K562 (cell line): ENCODE measurements around the gene DIO3. TPM values are rescaled to one million over a fixed set of nuclear protein-coding genes. Genes with fewer than 3 reads are reported as not detected.

Experiments
- CEBPB ChIP-seq: fragments of 450-650 bp; IDR thresholded peaks from 2 replicates; pipeline ENCODE4 v1.6.1; 2016; ENCODE audit warnings: missing genetic modification characterization, missing compliant biosample characterization
- MYC ChIP-seq, 2 experiments: fragments of 250-450 bp in 1 of 2; sonication (Bioruptor Pico) in 1 of 2; IDR thresholded peaks; 2 replicates each; pipeline versions ENCODE4 v1.5.1 to v1.6.1; 2012 to 2021; ENCODE audit warnings: low read depth in 2 of 2, borderline replicate concordance in 1 of 2, improper control_type of control experiment in 1 of 2, low read length in 1 of 2, mild to moderate bottlenecking in 1 of 2, moderate library complexity in 1 of 2
- MYNN ChIP-seq, 2 experiments: sonication (generic); formaldehyde crosslinking in 1 of 2; IDR thresholded peaks; 2 replicates each; pipeline versions ENCODE4 v1.5.0 to v1.6.1; 2016 to 2020; ENCODE audit warnings: antibody characterized with exemption in 1 of 2, missing genetic modification reagents in 1 of 2
- POLR2B ChIP-seq: fragments of 450-650 bp; IDR thresholded peaks from 2 replicates; pipeline ENCODE4 v1.6.1; 2018; ENCODE audit warnings: low read depth; ENCODE audit not compliant: partially characterized antibody
- POLR2G ChIP-seq: fragments of 200-400 bp; formaldehyde crosslinking; IDR thresholded peaks from 2 replicates; pipeline ENCODE4 v1.6.1; 2017; ENCODE audit warnings: low read depth, mild to moderate bottlenecking, antibody characterized with exemption, low read length, moderate library complexity
- YBX1 ChIP-seq: fragments of 450-650 bp; IDR thresholded peaks from 2 replicates; pipeline ENCODE4 v1.7.1; 2016; ENCODE audit warnings: mild to moderate bottlenecking
- ZNF561 ChIP-seq: fragments of 450-650 bp; formaldehyde crosslinking; conservative IDR thresholded peaks from 2 replicates; pipeline ENCODE4 v1.4.0; 2020; ENCODE audit warnings: mild to moderate bottlenecking, moderate library complexity
- ZNF764 ChIP-seq: fragments of 250-450 bp; sonication (Bioruptor Pico); IDR thresholded peaks from 2 replicates; pipeline ENCODE4 v1.4.0; 2020; ENCODE audit warnings: low read depth, mild to moderate bottlenecking, moderate library complexity
- polyA plus RNA-seq, 8 experiments: library from polyadenylated mRNA; depleted of rRNA in 4 of 8; stranded (reverse) in 5 of 8; unstranded in 3 of 8; fragments of >200 nt; fragmentation: Nextera tagmentation in 2 of 8; fragmentation: Illumina TruSeq in 1 of 8; extraction: Ambion mirVana in 2 of 8; extraction: Trizol in 1 of 8; gene quantifications; 2 replicates each; pipeline versions ENCODE4 v1.2.1 to v1.2.3, GENCODE V29; 2011 to 2014; ENCODE audit warnings: inconsistent platforms in 1 of 8, missing spikeins in 1 of 8
- total RNA-seq, 7 experiments: library from RNA; depleted of rRNA in 6 of 7; stranded (reverse); fragments of >200 nt in 6 of 7; fragmentation: Illumina TruSeq in 2 of 7; extraction: Trizol in 2 of 7; gene quantifications; 2 replicates each; pipeline versions ENCODE4 v1.2.1 to v1.2.3, GENCODE V29; 2011 to 2021; ENCODE audit warnings: low replicate concordance in 1 of 7
- TF ChIP-seq, protein P1 (sequence below): sonication (generic); formaldehyde crosslinking; IDR thresholded peaks from 2 replicates; pipeline ENCODE4 v1.8.0; 2023; ENCODE audit warnings: missing genetic modification reagents, mild to moderate bottlenecking, borderline replicate concordance
- TF ChIP-seq, protein P2 (sequence below): sonication (generic); IDR thresholded peaks from 2 replicates; pipeline ENCODE4 v1.6.1; 2016
- TF ChIP-seq, protein P3 (sequence below), 2 experiments: fragments of 450-650 bp in 1 of 2; IDR thresholded peaks; 2 replicates each; pipeline ENCODE4 v1.6.1; 2011 to 2017; ENCODE audit warnings: low read depth in 2 of 2, antibody characterized with exemption in 1 of 2, borderline replicate concordance in 1 of 2, low read length in 1 of 2, mild to moderate bottlenecking in 1 of 2, mixed read lengths in 1 of 2; ENCODE audit not compliant: control insufficient read depth in 1 of 2
- TF ChIP-seq, protein P4 (sequence below): IDR thresholded peaks from 2 replicates; pipeline ENCODE4 v1.6.1; 2016; ENCODE audit warnings: missing genetic modification characterization, missing compliant biosample characterization

DIO3 gene
- total and polyA plus RNA-seq, 9 of the 15 experiments (the other 6 are each of a cell fraction or from before 2014, with no cell fraction given), result not detected

DNA sequence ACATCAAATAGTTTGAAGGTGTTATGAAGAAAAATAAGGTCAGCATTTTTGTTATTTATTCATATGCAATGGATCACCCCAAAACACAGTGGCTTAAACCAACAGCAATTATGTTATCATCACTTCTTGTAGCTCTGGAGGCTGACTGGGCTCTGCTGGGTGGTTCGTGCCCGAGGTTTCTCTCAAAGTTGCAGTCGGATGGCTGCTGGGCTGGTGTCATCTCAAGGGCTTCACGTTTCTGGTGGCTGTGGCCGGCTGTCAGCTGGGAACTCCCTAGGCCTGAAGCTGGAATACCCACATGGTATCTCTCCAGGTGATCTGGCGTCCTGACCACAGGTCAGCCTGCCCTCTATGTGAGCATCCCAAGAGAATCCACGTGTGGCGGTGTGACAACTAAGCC, 12.0 kb downstream of the DIO3 start (continued):
- TF ChIP-seq, protein P1, sequence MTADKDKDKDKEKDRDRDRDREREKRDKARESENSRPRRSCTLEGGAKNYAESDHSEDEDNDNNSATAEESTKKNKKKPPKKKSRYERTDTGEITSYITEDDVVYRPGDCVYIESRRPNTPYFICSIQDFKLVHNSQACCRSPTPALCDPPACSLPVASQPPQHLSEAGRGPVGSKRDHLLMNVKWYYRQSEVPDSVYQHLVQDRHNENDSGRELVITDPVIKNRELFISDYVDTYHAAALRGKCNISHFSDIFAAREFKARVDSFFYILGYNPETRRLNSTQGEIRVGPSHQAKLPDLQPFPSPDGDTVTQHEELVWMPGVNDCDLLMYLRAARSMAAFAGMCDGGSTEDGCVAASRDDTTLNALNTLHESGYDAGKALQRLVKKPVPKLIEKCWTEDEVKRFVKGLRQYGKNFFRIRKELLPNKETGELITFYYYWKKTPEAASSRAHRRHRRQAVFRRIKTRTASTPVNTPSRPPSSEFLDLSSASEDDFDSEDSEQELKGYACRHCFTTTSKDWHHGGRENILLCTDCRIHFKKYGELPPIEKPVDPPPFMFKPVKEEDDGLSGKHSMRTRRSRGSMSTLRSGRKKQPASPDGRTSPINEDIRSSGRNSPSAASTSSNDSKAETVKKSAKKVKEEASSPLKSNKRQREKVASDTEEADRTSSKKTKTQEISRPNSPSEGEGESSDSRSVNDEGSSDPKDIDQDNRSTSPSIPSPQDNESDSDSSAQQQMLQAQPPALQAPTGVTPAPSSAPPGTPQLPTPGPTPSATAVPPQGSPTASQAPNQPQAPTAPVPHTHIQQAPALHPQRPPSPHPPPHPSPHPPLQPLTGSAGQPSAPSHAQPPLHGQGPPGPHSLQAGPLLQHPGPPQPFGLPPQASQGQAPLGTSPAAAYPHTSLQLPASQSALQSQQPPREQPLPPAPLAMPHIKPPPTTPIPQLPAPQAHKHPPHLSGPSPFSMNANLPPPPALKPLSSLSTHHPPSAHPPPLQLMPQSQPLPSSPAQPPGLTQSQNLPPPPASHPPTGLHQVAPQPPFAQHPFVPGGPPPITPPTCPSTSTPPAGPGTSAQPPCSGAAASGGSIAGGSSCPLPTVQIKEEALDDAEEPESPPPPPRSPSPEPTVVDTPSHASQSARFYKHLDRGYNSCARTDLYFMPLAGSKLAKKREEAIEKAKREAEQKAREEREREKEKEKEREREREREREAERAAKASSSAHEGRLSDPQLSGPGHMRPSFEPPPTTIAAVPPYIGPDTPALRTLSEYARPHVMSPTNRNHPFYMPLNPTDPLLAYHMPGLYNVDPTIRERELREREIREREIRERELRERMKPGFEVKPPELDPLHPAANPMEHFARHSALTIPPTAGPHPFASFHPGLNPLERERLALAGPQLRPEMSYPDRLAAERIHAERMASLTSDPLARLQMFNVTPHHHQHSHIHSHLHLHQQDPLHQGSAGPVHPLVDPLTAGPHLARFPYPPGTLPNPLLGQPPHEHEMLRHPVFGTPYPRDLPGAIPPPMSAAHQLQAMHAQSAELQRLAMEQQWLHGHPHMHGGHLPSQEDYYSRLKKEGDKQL (CRISPR knock-in tag), result no peak
- TF ChIP-seq MYNN (IDR thresholded peaks at IDR 0.05) (no peak), MYNN (CRISPR knock-in tag; IDR thresholded peaks at IDR 0.05) (no peak), POLR2B (no peak), ZNF561 (CRISPR knock-in tag) (no peak), CEBPB (tag) (no peak), MYC (IDR thresholded peaks at IDR 0.05; ENCODE audit: low read depth, low read length) (no peak), MYC (CRISPR knock-in tag; IDR thresholded peaks at IDR 0.05; ENCODE audit: borderline replicate concordance, low read depth) (no peak), POLR2G (no peak), ZNF764 (CRISPR knock-in tag) (no peak), YBX1 (no peak)
- TF ChIP-seq, protein P2, sequence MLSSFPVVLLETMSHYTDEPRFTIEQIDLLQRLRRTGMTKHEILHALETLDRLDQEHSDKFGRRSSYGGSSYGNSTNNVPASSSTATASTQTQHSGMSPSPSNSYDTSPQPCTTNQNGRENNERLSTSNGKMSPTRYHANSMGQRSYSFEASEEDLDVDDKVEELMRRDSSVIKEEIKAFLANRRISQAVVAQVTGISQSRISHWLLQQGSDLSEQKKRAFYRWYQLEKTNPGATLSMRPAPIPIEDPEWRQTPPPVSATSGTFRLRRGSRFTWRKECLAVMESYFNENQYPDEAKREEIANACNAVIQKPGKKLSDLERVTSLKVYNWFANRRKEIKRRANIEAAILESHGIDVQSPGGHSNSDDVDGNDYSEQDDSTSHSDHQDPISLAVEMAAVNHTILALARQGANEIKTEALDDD, result no peak
- TF ChIP-seq, protein P3, sequence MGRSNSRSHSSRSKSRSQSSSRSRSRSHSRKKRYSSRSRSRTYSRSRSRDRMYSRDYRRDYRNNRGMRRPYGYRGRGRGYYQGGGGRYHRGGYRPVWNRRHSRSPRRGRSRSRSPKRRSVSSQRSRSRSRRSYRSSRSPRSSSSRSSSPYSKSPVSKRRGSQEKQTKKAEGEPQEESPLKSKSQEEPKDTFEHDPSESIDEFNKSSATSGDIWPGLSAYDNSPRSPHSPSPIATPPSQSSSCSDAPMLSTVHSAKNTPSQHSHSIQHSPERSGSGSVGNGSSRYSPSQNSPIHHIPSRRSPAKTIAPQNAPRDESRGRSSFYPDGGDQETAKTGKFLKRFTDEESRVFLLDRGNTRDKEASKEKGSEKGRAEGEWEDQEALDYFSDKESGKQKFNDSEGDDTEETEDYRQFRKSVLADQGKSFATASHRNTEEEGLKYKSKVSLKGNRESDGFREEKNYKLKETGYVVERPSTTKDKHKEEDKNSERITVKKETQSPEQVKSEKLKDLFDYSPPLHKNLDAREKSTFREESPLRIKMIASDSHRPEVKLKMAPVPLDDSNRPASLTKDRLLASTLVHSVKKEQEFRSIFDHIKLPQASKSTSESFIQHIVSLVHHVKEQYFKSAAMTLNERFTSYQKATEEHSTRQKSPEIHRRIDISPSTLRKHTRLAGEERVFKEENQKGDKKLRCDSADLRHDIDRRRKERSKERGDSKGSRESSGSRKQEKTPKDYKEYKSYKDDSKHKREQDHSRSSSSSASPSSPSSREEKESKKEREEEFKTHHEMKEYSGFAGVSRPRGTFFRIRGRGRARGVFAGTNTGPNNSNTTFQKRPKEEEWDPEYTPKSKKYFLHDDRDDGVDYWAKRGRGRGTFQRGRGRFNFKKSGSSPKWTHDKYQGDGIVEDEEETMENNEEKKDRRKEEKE (IDR thresholded peaks at IDR 0.05; ENCODE audit: borderline replicate concordance in 1 of 2, control insufficient read depth in 1 of 2, low read depth in 2 of 2, low read length in 1 of 2), result no peak
- TF ChIP-seq, protein P4, sequence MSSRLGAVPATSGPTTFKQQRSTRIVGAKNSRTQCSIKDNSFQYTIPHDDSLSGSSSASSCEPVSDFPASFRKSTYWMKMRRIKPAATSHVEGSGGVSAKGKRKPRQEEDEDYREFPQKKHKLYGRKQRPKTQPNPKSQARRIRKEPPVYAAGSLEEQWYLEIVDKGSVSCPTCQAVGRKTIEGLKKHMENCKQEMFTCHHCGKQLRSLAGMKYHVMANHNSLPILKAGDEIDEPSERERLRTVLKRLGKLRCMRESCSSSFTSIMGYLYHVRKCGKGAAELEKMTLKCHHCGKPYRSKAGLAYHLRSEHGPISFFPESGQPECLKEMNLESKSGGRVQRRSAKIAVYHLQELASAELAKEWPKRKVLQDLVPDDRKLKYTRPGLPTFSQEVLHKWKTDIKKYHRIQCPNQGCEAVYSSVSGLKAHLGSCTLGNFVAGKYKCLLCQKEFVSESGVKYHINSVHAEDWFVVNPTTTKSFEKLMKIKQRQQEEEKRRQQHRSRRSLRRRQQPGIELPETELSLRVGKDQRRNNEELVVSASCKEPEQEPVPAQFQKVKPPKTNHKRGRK (tag), result no peak
